GM12892 (cell line): ENCODE results near the gene BRD2.

Source experiments
- POLR2A ChIP-seq: IDR thresholded peaks from 2 replicates; pipeline ENCODE4 v1.6.1; 2011; ENCODE audit warnings: low read depth, low read length, control low read depth
- POLR2AphosphoS5 ChIP-seq: IDR thresholded peaks from 2 replicates; pipeline ENCODE4 v1.6.1; 2011; ENCODE audit warnings: low read depth, low read length, control low read depth
- TAF1 ChIP-seq: IDR thresholded peaks from 2 replicates; pipeline ENCODE4 v1.6.1; 2011; ENCODE audit warnings: low read depth, mild to moderate bottlenecking, control low read depth, low read length, borderline replicate concordance

DNA sequence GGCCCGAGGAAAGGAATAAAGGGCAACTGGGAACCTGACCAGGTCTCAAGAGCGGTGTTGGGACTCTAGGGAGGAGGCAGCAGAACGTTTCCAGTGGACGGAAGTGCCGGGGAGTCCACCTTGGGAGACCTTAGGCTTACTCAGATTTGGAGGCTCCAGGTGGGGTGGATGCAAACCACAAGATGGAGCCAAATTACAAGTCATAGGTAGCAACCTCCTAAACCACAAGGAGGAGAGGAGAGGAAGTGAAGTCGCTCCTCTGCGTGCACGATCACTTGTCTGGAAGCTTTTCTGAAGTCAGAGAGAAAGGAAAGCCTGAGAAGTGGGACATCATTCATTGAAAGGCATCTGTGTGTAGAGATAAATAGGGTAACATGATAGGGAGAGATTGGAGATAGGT, 31.7 kb downstream of the BRD2 start:
- TF ChIP-seq POLR2A (no peak), POLR2AphosphoS5 (no peak), TAF1 (no peak)
